Measurements from ENCODE around the gene ROBO1. TPM values are rescaled to one million over a fixed set of nuclear protein-coding genes. Genes with fewer than 3 reads are reported as not detected.

Gene ROBO1
- total RNA-seq, 1 experiment from 2014 or later: 33.9 TPM

DNA sequence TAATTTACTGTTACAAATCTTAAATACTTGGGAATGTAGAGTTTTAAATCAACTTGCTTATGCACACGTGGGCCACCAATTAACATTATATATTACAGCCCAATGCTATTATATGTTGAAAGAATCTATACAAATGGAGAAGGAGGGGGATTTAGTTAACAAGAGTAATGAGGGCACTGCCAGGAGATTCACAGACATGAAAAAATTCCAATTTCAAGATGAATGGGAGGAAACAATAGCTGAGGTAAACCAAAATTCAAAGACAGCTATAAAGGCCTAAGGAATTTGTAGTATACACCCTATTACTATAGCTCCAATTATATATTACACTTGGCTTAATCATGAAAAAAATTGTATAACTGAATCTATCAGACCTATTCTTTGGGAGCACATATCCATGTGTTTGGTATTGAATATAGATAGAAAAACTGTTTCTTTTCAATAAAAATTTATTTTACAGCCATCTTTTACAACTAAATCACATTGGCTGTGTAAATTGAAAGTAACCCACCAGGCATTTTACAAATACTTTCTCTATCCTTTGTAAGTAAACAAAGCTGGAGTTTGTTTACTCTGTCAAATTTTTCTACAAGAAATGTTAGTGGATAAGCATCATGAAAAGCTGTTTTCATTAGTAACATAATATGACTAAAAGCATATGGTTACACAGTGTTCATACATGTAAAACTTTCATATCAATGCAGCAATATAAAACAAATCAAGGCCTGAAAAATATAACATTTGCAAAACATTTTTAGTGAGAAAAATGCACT, 1045.8 kb downstream of the ROBO1 start:
- Mint-ChIP-seq H3K27me3 (ENCODE audit: unreplicated experiment) (no peaks in the 10 kb centered on the region), H3K9me3 (ENCODE audit: low read depth, unreplicated experiment) (no peaks in the 10 kb centered on the region), H3K36me3 (ENCODE audit: insufficient read depth, unreplicated experiment) (no peaks in the 10 kb centered on the region), H3K4me1 (ENCODE audit: low read depth, unreplicated experiment) (no peaks in the 10 kb centered on the region), H3K27ac (ENCODE audit: unreplicated experiment) (no peak overlapping the region), H3K4me3 (ENCODE audit: low read depth, unreplicated experiment) (no peak overlapping the region)
- TF ChIP-seq CTCF (IDR thresholded peaks at IDR 0.05; ENCODE audit: unreplicated experiment): no peak
- DNase-seq: no peak
- no TSS peak for BruUV-seq (replicated peaks)
- CTCF ChIA-PET: no interaction called here
- intact Hi-C loops (cut with micrococcal nuclease; ENCODE audit: unreplicated experiment): no loop called here

DNA sequence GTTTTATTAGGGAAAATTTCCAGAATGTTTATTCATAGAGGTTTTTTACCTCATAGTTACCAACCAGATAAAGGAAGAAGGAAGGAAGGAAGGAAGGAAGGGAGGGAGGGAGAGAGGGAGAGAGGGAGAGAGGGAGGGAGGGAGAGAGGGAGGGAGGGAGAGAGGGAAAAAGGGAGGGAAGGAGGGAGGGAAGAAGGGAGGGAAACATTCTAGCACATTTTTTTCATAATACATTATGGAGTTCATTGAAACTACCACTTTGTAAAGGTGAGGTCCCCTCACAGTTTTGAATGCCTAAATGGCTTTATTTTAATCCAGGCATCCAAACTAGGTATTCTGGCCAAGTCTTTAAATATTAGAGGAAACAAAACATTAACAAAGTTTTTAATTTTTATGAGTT, 1049.1 kb downstream of the ROBO1 start:
- H3K4me3 Mint-ChIP-seq (ENCODE audit: low read depth, unreplicated experiment): no peak overlapping the region
- H3K36me3 Mint-ChIP-seq (ENCODE audit: insufficient read depth, unreplicated experiment): no peaks in the 10 kb centered on the region
- DNase-seq: no peak
- no peaks in the 10 kb centered on the region for H3K9me3 Mint-ChIP-seq (ENCODE audit: low read depth, unreplicated experiment)
- H3K4me1 Mint-ChIP-seq (ENCODE audit: low read depth, unreplicated experiment): no peaks in the 10 kb centered on the region
- no TSS peak for BruUV-seq (replicated peaks)
- H3K27ac Mint-ChIP-seq (ENCODE audit: unreplicated experiment): no peak overlapping the region
- no peak for TF ChIP-seq CTCF (IDR thresholded peaks at IDR 0.05; ENCODE audit: unreplicated experiment)
- CTCF ChIA-PET: no interaction called here
- no peaks in the 10 kb centered on the region for H3K27me3 Mint-ChIP-seq (ENCODE audit: unreplicated experiment)
- intact Hi-C loops (cut with micrococcal nuclease; ENCODE audit: unreplicated experiment): no loop called here

GRCh38 chr3:78717041-78717440, 1050.8 kb downstream of the ROBO1 start:
- Mint-ChIP-seq H3K4me3 (ENCODE audit: low read depth, unreplicated experiment) (no peak overlapping the region), H3K36me3 (ENCODE audit: insufficient read depth, unreplicated experiment) (no peaks in the 10 kb centered on the region), H3K27ac (ENCODE audit: unreplicated experiment) (no peak overlapping the region), H3K4me1 (ENCODE audit: low read depth, unreplicated experiment) (no peaks in the 10 kb centered on the region), H3K27me3 (ENCODE audit: unreplicated experiment) (no peaks in the 10 kb centered on the region), H3K9me3 (ENCODE audit: low read depth, unreplicated experiment) (no peaks in the 10 kb centered on the region)
- no peak for TF ChIP-seq CTCF (IDR thresholded peaks at IDR 0.05; ENCODE audit: unreplicated experiment)
- no TSS peak for BruUV-seq (replicated peaks)
- intact Hi-C loops (cut with micrococcal nuclease; ENCODE audit: unreplicated experiment): no loop called here
- CTCF ChIA-PET: no interaction called here
- no peak for DNase-seq

- Mint-ChIP-seq H3K4me3 (ENCODE audit: low read depth, unreplicated experiment) (no peak overlapping the region), H3K4me1 (ENCODE audit: low read depth, unreplicated experiment) (no peaks in the 10 kb centered on the region), H3K9me3 (ENCODE audit: low read depth, unreplicated experiment) (no peaks in the 10 kb centered on the region), H3K36me3 (ENCODE audit: insufficient read depth, unreplicated experiment) (no peaks in the 10 kb centered on the region), H3K27me3 (ENCODE audit: unreplicated experiment) (no peaks in the 10 kb centered on the region), H3K27ac (ENCODE audit: unreplicated experiment) (no peak overlapping the region)
- DNase-seq: no peak
- BruUV-seq (replicated peaks): no TSS peak
- no peak for TF ChIP-seq CTCF (IDR thresholded peaks at IDR 0.05; ENCODE audit: unreplicated experiment)
- CTCF ChIA-PET: no interaction called here
- intact Hi-C loops (cut with micrococcal nuclease; ENCODE audit: unreplicated experiment): no loop called here
Measured at GRCh38 chr3:78712941-78713340, 1054.9 kb downstream of the ROBO1 start.
